Right renal pelvis (tissue), 4 donors: ENCODE data around the gene GIT2. TPM values are rescaled to one million over a fixed set of nuclear protein-coding genes. Genes with fewer than 3 reads are reported as not detected.
"Not testable (repeated sequence)": the region's sequence is repeated elsewhere in the genome, so short reads cannot be mapped to it uniquely, and the experiment has no call there.

Experiments
- DNase-seq, 4 donors: peaks; one replicate each; pipeline ENCODE4 v3.0.0-alpha.2; 2013; ENCODE audit warnings: low read depth in 4 of 4, low spot score in 3 of 4, missing footprints in 1 of 4
- polyA plus RNA-seq, 4 donors: library from polyadenylated mRNA; unstranded; fragments of 120-200 nt; gene quantifications; one replicate each; pipeline ENCODE4 v1.2.1, GENCODE V29; 2013; ENCODE audit not compliant: insufficient read length in 4 of 4

GIT2 gene
- polyA plus RNA-seq, 4 donors = 31.6 to 44.1 (median 34.2) TPM

DNA sequence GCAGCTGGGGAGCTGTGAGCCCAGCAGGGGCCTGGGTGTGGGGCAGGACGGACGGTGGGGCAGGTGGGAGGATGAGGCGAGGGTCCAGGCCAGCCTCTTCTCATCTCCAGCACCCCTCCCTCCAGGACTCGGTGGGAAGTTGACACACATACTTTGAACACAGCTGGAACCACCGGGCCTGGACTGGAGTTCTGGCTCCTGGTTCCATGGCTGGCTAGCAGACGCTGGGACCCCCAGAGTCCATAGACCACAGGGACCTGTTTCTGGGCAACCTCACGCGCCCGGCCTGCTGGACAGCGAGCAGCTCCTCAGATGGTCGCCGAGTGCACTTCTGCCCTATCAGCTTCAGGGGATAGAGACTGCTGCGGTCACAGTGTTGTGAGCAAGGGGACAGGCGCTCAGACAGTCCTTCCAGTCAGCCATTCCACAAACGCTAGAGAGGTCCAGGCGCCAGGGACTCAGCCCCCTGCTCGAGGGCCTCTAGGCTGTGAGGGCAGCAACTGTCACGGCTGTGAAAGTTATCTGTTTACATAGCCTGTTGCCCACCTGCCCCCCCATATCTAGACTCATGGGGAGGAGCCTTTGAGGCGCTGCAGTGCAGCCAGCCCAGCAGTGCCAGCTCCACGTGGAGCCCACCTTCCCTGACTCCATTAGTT, 70.9 kb downstream of the GIT2 start:
- DNase-seq = no peak

GRCh38 chr12:109923481-109924245, 72.5 kb downstream of the GIT2 start:
- DNase-seq = no peak

DNA sequence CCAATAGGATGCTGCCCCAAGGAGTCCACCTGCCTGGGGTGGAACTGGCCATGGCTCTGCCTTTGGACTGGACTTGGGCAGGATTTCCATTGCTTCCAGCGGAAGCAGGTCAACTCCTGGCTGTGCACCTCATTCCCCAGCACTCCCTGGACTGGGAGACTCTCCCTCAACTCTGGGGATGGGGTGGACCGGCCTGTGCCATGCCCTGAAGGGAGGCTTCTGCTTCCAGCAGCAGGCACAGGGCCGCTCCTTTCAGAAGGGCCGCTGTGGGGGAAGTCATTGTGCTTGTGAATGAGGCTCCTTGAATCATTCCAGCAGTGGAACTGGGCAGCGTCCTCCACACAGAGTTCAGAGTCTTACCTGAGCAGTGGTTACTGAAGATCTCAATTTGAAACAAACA, 73.1 kb downstream of the GIT2 start:
- no peak for DNase-seq

DNA sequence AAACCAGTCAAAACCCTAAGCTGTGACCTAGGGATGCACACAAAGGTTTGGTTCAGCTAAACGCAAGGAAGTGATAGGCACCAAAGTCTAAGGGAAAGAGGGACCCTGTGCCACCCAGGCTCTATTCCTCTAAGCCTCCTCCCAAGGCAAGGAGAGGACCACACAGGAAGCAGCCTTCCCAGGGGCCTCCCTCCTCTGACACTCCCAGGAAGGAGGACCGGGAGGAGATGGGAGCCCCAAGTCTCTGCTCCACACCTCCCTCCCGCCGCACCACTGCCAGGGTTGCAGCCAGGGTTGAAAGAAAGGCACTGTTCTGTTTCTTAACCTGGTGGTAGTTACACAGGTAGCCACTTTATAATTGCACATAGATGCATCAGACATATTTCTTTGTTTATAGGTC, 74.2 kb downstream of the GIT2 start:
- no peak for DNase-seq

- DNase-seq = no peak
Measured at GRCh38 chr12:109920261-109920780, 75.8 kb downstream of the GIT2 start.

GRCh38 chr12:109919456-109919855, 76.7 kb downstream of the GIT2 start:
- DNase-seq = no peak

DNA sequence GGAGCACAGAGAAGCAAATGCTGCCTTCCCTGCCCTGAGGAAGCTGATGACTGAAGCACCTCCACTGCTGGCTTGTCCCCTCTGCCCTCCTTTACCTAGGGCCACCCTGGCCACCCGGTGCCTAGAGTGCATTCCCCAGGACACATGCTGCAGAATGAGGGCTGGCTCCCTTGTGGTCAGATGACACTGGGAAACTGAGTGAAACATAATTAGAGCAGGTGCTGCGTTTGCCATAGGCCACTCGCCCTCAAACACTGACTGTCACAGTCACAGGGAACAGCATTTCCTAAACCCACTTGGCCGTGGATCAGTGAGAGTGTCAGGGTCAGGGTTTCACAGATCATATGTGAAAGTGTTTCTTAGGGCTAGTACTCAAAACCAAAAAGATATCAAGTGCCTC, 80.1 kb downstream of the GIT2 start:
- DNase-seq = no peak

- no peak for DNase-seq
Measured at GRCh38 chr12:109915171-109916040, 80.8 kb downstream of the GIT2 start.

- no peak for DNase-seq
Measured at GRCh38 chr12:109914461-109914860, 81.7 kb downstream of the GIT2 start.

DNA sequence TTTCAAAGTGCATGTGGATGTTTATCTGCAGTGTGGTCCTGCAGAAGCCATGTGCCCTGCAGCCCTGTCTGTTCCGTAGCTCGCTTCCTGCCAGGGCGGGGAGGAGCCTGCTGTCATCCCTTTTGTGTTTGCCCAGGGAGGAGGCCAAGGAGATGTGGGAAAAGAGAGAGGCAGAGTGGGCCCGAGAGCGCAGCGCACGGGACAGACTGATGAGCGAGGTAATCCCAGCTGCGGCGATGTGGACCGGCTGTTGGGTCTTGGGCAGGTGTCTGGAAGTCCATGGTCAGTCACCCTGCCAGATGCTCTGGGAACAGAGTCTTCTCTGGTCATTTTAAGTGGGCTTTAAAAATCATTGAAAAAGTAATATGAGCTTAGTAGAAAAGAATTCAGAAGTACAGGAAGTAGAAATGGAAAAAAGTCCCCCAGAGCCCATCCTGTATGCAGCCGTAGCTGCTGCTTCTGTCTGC, 83.3 kb downstream of the GIT2 start:
- DNase-seq = no peak

DNA sequence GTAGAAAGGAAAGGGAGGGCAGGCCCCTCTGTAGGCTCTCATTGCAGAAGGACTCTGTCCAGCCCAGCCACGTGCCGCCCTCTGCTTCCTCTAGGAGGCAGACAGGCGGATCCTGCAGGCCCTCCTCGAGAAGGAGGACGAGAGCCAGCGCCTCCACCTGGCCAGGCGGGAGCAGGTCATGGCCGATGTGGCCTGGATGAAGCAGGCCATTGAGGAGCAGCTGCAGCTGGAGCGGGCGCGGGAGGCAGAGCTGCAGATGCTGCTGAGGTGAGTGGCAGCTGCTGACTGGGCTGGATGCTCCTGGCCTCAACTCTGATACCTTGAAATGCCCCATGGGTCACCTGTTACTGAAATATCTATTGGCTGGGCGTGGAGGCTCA, 85.2 kb downstream of the GIT2 start:
- DNase-seq = no peak

DNA sequence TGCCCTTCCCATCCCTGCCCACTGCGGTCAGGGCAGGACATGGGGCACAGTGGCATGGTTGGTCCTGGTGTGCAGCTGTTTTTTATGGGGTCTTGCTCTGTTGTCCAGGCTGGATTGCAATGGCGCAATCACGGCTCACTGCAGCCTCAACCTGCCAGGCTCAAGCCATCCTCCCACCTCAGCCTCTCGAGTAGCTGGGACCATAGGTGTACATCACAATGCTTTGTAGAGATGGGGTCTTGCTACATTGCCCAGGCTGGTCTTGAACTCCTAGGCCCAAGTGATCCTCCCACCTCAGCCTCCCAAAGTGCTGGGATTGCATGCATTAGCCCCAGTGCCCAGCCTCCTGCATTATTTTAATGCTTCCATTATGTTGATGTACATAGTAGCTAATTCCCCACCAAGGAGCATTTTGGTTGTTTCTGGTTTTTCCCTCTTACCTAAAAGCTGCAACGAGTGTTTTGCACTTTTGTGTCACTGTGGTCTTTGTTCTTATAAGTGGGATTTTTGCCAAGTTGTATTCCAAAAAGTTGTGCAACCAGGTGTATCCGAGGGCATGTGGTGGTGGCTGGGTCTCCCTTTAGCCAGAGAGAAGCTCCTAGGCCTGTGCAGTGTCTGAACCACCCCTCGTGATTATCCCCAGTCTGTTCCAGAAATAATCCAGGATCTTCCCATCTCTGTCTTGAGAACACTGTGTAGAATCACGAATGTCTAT, 85.8 kb downstream of the GIT2 start:
- no peak for DNase-seq

GRCh38 chr12:109905301-109905700, 90.9 kb downstream of the GIT2 start:
- no peak for DNase-seq

GRCh38 chr12:109902891-109903418, 93.2 kb downstream of the GIT2 start:
- no peak for DNase-seq

GRCh38 chr12:109900752-109901580, 95.2 kb downstream of the GIT2 start:
- no peak for DNase-seq

GRCh38 chr12:109899783-109900751, 96.1 kb downstream of the GIT2 start, which contains the start of gene TCHP:
TCHP (plus strand) TSS chr12:109900274; CDS start chr12:109903027, 2,753 bp downstream.
- peak; percentile 77 to 86 (median 84) for DNase-seq

GRCh38 chr12:109899345-109899744, 96.8 kb downstream of the GIT2 start:
- not testable (repeated sequence) for DNase-seq

DNA sequence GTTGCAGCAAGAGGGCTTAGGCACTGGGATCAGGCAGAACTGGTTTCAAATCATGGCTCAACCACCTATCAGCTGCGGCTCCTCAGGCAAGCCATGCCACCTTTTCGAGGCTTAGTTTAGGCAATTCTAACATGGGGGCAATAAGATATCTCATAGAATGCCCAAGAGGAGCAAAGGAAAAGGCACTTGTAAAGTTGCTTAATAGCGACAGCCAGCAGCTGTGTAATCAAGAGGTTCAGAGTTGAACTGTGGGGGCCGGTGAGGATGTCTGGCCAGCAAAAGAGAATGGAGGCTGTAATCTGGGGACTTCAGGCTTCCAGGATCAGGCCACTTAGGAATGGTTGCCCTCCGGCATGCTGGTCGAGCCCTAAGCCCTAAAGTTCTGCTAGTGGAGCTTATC, 99.1 kb downstream of the GIT2 start:
- DNase-seq = no peak
